HG02759 (cell line): ENCODE data around the gene MUSK.
A peak's percentile ranks its signal among the peaks of the same experiment; 100 is the strongest.
"Not testable (repeated sequence)": the region's sequence is repeated elsewhere in the genome, so short reads cannot be mapped to it uniquely, and the experiment has no call there.

Experiments
- ATAC-seq: cut with Tn5 transposase; IDR thresholded peaks from one replicate; pipeline ENCODE4 v1.9.1; 2021; ENCODE audit warnings: mild to moderate bottlenecking, moderate library complexity; ENCODE audit not compliant: unreplicated experiment

The MUSK gene

DNA sequence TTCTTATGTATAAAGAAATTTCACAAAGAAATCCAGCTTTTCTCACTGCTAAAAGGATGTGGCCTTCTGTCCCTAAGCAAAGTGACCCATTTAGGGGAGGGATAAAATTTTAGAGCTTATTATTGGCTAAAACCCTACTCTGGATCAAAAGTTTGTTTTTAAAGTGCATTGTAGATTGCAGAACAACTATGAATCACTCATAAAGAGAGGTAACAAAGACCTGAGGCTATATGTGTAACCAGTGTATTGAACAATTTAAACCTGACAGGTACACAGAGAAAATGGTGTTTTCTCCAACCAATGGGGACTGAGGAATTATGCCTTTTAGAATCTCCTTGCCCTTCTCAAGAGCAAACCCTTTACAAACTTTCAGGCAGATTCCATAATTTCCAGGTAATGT lies 86.6 kb downstream of the MUSK start:
- ATAC-seq: no peak

DNA sequence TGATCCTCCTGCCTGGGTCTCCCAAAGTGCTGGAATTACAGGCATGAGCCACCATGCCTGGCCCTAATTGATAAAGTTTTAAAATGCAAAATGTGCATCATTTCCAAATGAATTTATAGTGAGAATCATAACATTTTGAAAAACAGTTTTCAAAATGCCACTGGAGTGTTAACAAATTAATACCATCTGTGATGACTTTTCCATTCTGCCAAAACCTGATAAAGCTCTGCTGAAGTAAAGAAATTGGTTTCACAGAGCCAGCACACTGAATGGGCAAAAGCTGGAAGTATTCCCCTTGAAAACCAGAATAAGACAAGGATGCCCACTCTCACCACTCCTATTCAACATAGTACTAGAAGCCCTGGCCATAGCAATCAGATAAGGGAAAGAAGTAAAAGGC lies 89.6 kb downstream of the MUSK start:
- ATAC-seq: no peak

DNA sequence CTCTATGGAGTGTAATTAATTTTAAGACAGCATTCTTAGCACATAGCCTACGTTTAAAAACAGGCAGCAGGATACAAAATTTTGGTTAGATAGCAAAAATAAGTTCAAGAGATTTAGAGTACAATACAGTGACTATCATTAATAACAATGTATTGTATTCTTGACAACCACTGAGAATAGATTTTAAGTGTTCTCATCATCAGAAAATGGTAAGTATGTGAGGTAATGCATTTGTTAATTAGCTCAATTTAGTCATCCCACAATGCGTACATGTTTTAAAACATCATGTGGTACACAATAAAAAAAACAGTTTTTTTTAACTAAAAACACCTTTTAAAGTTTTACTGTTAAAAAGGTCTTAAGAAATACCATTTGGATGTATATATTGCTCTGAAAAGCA lies 94.2 kb downstream of the MUSK start:
- no peak for ATAC-seq

GRCh38 chr9:110763568-110763967 lies 95.0 kb downstream of the MUSK start:
- ATAC-seq: no peak

DNA sequence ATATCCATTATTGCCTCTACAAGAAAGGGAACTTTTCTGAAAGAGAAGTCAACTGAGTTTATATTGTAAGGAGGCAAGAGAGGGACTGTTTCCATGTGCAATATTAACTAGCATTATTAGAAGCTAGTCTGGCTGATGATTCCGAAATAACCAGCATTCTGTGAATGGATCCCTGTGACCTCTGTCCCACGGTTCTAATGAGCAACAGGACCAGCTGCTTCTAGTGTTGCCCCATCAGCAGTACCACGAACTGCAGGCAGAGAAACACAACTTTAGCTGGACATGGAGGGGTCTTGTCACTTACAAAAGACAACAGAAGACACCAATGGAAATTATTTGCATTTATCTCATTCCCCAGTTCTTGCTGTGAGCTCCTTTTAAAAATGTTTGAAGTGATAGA lies 95.4 kb downstream of the MUSK start:
- ATAC-seq: no peak

GRCh38 chr9:110765926-110766325 lies 97.3 kb downstream of the MUSK start:
- no peak for ATAC-seq

- ATAC-seq: no peak
These were observed 99.0 kb downstream of the MUSK start for GRCh38 chr9:110767559-110768063.

- no peak for ATAC-seq
These were observed 100.3 kb downstream of the MUSK start for GRCh38 chr9:110768886-110769285.

DNA sequence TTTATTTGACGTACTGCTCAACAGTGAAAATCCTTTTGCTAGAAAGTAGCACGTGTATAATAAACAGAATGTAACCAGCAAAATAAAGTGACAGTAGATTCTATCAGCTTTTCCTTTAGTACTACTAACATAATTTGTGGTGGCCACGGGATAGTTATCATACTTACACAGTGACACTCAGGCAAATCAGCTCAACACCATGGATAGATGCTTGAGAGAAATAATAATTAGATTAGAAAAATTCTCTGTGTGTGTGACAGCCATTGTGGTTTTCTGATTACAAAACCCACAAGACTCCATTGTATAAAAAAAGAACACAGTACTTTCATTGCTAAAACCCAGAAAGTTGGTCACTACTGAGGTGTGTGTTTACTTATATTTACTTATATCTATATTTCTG lies 101.1 kb downstream of the MUSK start:
- ATAC-seq: no peak

- no peak for ATAC-seq
These were observed 107.1 kb downstream of the MUSK start for GRCh38 chr9:110775724-110776123.

DNA sequence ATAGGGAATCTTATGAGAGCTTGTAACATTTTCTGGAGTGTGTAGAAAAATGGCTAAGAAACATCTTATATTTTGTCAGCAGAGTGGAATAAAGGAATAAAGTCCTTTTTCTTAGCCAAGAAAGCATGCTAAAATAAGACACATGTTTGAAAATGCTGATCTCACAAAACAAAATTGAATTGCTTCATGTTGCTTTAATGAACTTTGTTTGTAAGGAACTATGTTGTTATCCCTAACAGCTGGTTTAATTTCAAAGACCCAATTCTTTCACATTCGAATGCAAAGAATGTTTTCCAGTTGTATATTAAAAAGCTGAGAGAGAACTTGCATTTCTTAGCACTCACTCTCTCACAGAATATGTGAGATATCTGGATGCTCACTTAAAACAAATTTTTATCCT lies 107.6 kb downstream of the MUSK start:
- ATAC-seq: no peak

- no peak for ATAC-seq
These were observed 108.7 kb downstream of the MUSK start for GRCh38 chr9:110777196-110777875.

DNA sequence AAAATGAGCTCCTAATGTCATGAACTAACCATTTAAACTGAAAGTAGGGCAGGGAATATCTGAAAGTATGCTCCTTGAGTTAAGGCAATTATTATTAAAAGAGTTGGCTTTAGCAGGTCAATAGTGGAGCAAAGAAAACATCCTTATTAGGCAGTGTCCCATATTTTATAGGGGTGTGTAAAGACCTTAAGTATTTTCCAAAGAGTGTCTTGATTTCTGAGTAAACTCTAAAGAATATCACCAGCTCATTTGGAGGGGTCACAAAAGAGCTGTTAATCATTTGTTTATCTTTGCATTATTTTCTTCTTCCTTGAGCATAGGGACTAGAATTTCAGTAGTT lies 109.3 kb downstream of the MUSK start:
- no peak for ATAC-seq

GRCh38 chr9:110782701-110783100 lies 114.1 kb downstream of the MUSK start:
- ATAC-seq: no peak

- no peak for ATAC-seq
These were observed 115.7 kb downstream of the MUSK start for GRCh38 chr9:110784309-110784708.

- ATAC-seq: no peak
These were observed 116.6 kb downstream of the MUSK start for GRCh38 chr9:110785166-110785565.

DNA sequence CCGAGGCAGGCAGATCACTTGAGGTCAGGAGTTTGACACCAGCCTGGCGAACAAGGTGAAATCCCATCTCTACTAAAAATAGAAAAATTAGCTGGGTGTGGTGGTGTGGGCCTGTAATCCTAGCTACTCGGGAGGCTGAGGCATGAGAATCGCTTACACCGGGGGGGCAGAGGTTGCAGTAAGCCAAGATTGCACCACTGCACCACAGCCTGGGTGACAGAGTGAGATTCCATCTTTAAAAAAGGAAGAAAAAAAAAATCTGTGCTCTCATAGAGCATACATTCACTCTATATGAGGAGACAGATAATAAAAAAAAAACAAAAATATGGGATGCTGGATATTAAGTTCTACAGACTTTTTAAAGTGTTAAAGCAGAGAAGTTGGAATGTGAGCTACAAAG lies 119.8 kb downstream of the MUSK start:
- ATAC-seq: not testable (repeated sequence)

DNA sequence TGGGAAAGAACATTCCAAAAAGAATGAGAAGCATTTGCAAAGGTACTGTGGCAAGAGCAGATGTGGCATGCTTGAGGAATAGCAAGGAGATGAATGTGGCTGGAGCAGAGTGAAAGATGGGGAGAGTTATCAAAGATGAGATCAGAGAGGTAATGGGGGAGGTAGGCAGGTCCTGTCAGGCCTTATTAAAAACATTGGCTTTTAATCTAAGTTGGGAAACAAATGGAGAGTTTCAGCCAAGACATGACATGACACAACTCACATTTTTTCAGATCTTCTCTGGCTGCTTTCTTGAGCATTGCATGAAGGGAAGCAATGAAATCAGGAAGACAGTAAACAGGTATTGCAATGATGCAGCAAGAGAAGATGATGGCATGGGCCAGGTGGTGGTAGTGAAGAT lies 120.3 kb downstream of the MUSK start:
- ATAC-seq: no peak

GRCh38 chr9:110797611-110798010 lies 129.0 kb downstream of the MUSK start:
- ATAC-seq: no peak

GRCh38 chr9:110799396-110799795 lies 130.8 kb downstream of the MUSK start:
- ATAC-seq: no peak

DNA sequence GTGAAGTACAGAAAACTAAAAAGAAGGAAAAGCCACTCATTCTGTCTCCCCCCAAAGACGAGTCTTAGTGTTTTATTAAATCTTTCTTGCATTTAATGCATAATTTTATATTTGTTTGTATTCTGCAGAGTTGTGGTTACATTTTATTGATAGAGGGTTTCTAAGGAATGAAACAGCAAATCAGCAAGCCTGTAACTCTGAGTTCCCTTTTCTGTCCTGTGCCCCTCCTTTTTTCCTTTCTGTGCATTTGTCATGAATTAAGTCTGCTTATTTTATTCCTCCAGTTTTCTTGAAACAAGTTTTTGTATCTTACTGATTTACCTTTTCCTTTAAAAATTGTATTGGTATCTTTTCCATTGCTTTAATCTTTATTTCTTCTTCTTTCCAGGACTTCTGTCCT lies 132.8 kb downstream of the MUSK start:
- ATAC-seq: no peak

- ATAC-seq: peak; percentile 63
These were observed 133.9 kb downstream of the MUSK start for GRCh38 chr9:110802416-110803035.
